PFSK-1 (cell line): Measurements from ENCODE around the gene SERPINB13.

Experiments used
- FOXP2 ChIP-seq: optimal IDR thresholded peaks from 2 replicates; pipeline ENCODE3; 2011; ENCODE audit warnings: borderline replicate concordance, control low read depth, inconsistent platforms; ENCODE audit not compliant: insufficient read depth; ENCODE audit errors: extremely low read length, extremely low read depth
- POLR2AphosphoS5 ChIP-seq: IDR thresholded peaks from 2 replicates; pipeline ENCODE4 v1.6.1; 2012; ENCODE audit warnings: low read depth, mild to moderate bottlenecking, control low read depth, low read length, moderate library complexity
- SIN3A ChIP-seq: IDR thresholded peaks from 2 replicates; pipeline ENCODE4 v1.6.1; 2012; ENCODE audit warnings: mild to moderate bottlenecking, low read length, moderate library complexity, borderline replicate concordance; ENCODE audit not compliant: insufficient read depth
- TAF1 ChIP-seq: IDR thresholded peaks from 2 replicates; pipeline ENCODE4 v1.6.1; 2012; ENCODE audit warnings: low read length, control low read depth, borderline replicate concordance; ENCODE audit not compliant: insufficient read depth
- TF ChIP-seq, protein P1 (sequence below), 2 experiments: IDR thresholded peaks; 2 replicates each; pipeline versions ENCODE4 v1.6.1 to v1.8.0; 2011 to 2012; ENCODE audit warnings: low read depth in 2 of 2, low read length in 2 of 2, control low read depth in 1 of 2, inconsistent platforms in 1 of 2, mild to moderate bottlenecking in 1 of 2, moderate library complexity in 1 of 2; ENCODE audit not compliant: insufficient read depth in 1 of 2

DNA sequence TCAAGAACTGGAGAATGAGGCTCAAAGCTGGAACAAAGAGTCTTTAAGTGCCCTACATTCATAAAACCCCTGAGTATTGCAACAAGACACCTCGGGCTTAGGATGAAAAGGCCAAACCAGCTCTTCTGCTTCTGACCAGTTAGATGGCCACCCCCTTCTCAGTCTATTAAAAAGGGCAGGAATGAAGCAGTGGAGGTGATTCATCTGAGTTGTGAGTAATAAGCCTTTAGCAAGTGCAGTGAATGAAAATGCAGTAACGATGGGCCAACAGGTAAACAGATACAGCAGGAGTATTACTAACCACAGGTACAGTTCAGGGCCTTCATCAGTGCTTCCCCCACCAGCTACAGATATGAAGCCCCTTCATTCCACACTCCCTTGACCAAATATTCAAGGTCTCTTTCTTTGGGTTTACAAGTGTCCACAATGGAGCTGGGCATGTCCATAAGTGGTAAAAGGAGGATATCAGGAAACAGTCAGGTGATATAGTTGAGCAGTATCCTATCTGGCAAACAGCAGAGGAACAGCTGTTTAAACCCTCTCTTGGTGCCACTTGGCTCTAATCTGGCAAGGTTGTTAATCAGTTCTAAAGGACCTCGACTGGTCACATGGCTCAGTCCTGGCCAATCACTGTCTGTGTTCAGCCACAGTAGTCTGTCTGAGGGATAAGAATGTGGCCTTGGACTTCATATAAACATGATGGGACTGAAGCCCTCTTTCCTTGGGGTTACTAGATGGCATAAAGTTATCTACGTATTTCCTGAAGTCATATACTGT is 17.8 kb downstream of the SERPINB13 start:
- TF ChIP-seq TAF1 = no peak
- TF ChIP-seq POLR2AphosphoS5 = no peak
- TF ChIP-seq FOXP2 = no peak
- TF ChIP-seq, protein P1, sequence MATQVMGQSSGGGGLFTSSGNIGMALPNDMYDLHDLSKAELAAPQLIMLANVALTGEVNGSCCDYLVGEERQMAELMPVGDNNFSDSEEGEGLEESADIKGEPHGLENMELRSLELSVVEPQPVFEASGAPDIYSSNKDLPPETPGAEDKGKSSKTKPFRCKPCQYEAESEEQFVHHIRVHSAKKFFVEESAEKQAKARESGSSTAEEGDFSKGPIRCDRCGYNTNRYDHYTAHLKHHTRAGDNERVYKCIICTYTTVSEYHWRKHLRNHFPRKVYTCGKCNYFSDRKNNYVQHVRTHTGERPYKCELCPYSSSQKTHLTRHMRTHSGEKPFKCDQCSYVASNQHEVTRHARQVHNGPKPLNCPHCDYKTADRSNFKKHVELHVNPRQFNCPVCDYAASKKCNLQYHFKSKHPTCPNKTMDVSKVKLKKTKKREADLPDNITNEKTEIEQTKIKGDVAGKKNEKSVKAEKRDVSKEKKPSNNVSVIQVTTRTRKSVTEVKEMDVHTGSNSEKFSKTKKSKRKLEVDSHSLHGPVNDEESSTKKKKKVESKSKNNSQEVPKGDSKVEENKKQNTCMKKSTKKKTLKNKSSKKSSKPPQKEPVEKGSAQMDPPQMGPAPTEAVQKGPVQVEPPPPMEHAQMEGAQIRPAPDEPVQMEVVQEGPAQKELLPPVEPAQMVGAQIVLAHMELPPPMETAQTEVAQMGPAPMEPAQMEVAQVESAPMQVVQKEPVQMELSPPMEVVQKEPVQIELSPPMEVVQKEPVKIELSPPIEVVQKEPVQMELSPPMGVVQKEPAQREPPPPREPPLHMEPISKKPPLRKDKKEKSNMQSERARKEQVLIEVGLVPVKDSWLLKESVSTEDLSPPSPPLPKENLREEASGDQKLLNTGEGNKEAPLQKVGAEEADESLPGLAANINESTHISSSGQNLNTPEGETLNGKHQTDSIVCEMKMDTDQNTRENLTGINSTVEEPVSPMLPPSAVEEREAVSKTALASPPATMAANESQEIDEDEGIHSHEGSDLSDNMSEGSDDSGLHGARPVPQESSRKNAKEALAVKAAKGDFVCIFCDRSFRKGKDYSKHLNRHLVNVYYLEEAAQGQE (IDR thresholded peaks at IDR 0.05; ENCODE audit: insufficient read depth in 1 of 2, low read depth in 2 of 2, low read length in 2 of 2) = no peak
- TF ChIP-seq SIN3A = no peak
